Measurements from ENCODE around the gene ABCC2. TPM values are rescaled to one million over a fixed set of nuclear protein-coding genes. Genes with fewer than 3 reads are reported as not detected.

ABCC2 gene
- total RNA-seq, 1 experiment from 2014 or later: 6.5 TPM

GRCh38 chr10:99756159-99756558 lies 26.3 kb upstream of the ABCC2 start:
- H3K27me3 ChIP-seq (ENCODE audit: control insufficient read depth, insufficient read depth, low read length): no peaks in the 10 kb centered on the region
- ChIA-PET POLR2A (no interaction called here), CTCF (no interaction called here)
- in situ Hi-C loops (cut with HindIII; ENCODE audit: low pct_unique_long_range_greater_than_20kb, low sequenced_read_pairs): no loop called here
- no peaks in the 10 kb centered on the region for H3K9me3 ChIP-seq (ENCODE audit: control insufficient read depth, insufficient read depth, low read depth, low read length)
- ATAC-seq (no peak), DNase-seq (ENCODE audit: low read depth, low spot score) (no peak)
- no peak overlapping the region for H3K4me3 ChIP-seq (ENCODE audit: low read depth in 2 of 2, low read length in 2 of 2)
- peaks cover 5% of the 10 kb centered on the region; the same call in 1 of the 2 replicates for H3K4me1 ChIP-seq (ENCODE audit: control insufficient read depth, insufficient read depth, low read length)
- intact Hi-C loops (cut with micrococcal nuclease; ENCODE audit: unreplicated experiment): no loop called here
- TF ChIP-seq REST (IDR thresholded peaks at IDR 0.05; ENCODE audit: insufficient read depth in 1 of 2, low read depth in 2 of 2, low read length in 1 of 2) (no peak), CTCF (IDR thresholded peaks at IDR 0.05) (no peak), SIN3A (IDR thresholded peaks at IDR 0.05; ENCODE audit: borderline replicate concordance, insufficient read depth, low read depth, low read length) (no peak), POLR2AphosphoS5 (IDR thresholded peaks at IDR 0.05; ENCODE audit: low read depth, low read length) (no peak), TCF7L2 (IDR thresholded peaks at IDR 0.05; ENCODE audit: low read depth, low read length) (no peak)
- BruUV-seq (replicated peaks): no TSS peak
- H3K36me3 ChIP-seq (ENCODE audit: control insufficient read depth, insufficient read depth, low read length): peaks cover 33% of the 10 kb centered on the region
- no peak overlapping the region for H3K27ac ChIP-seq (ENCODE audit: low read length)

GRCh38 chr10:99758211-99758891 lies 24.1 kb upstream of the ABCC2 start:
- Histone ChIP-seq H3K36me3 (ENCODE audit: control insufficient read depth, insufficient read depth, low read length) (peaks cover 20% of the 10 kb centered on the region), H3K9me3 (ENCODE audit: control insufficient read depth, insufficient read depth, low read depth, low read length) (no peaks in the 10 kb centered on the region), H3K4me1 (ENCODE audit: control insufficient read depth, insufficient read depth, low read length) (peaks cover 5% of the 10 kb centered on the region; the same call in 1 of the 2 replicates), H3K4me3 (ENCODE audit: low read depth in 2 of 2, low read length in 2 of 2) (no peak overlapping the region), H3K27me3 (ENCODE audit: control insufficient read depth, insufficient read depth, low read length) (no peaks in the 10 kb centered on the region), H3K27ac (ENCODE audit: low read length) (no peak overlapping the region)
- in situ Hi-C loops (cut with HindIII; ENCODE audit: low pct_unique_long_range_greater_than_20kb, low sequenced_read_pairs): no loop called here
- ChIA-PET POLR2A (no interaction called here), CTCF (no interaction called here)
- BruUV-seq (replicated peaks): no TSS peak
- intact Hi-C loops (cut with micrococcal nuclease; ENCODE audit: unreplicated experiment): no loop called here
- DNase-seq (ENCODE audit: low read depth, low spot score): no peak
- TF ChIP-seq REST (IDR thresholded peaks at IDR 0.05; ENCODE audit: insufficient read depth in 1 of 2, low read depth in 2 of 2, low read length in 1 of 2) (no peak), SIN3A (IDR thresholded peaks at IDR 0.05; ENCODE audit: borderline replicate concordance, insufficient read depth, low read depth, low read length) (no peak), TCF7L2 (IDR thresholded peaks at IDR 0.05; ENCODE audit: low read depth, low read length) (no peak), POLR2AphosphoS5 (IDR thresholded peaks at IDR 0.05; ENCODE audit: low read depth, low read length) (no peak), CTCF (IDR thresholded peaks at IDR 0.05) (no peak)
- no peak for ATAC-seq
